ENCODE measurements around the gene IDE.

The IDE gene

DNA sequence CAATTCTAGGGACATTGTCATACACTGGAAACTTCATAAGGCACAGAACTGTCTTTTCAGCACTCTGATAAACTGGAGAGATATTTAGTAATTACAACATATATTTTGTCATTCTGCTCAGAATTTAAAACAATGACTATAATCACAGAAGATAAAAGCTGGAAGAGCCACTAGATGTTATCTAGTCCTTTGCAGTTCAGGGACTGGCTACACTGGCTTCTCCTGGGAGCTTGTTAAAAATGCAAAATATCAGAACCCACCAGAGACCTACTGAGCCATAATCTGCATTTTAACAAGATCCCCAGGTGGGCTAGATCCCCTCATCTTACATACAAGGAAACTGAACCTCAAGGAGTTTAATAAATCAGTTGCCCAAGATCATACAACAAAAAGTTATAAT, 32.3 kb downstream of the IDE start:
- no peak overlapping the region for H3K27ac Mint-ChIP-seq
- H3K4me3 Mint-ChIP-seq = no peak overlapping the region
- H3K4me1 Mint-ChIP-seq (ENCODE audit: low read depth) = peaks cover 52% of the 10 kb centered on the region
- H3K9me3 Mint-ChIP-seq (ENCODE audit: low read depth) = no peaks in the 10 kb centered on the region
- peaks cover 4% of the 10 kb centered on the region for H3K36me3 Mint-ChIP-seq
- no peaks in the 10 kb centered on the region for H3K27me3 Mint-ChIP-seq

- Mint-ChIP-seq H3K27ac (no peak overlapping the region), H3K4me1 (ENCODE audit: low read depth) (peaks cover 30% of the 10 kb centered on the region), H3K36me3 (peaks cover 6% of the 10 kb centered on the region), H3K27me3 (no peaks in the 10 kb centered on the region), H3K4me3 (no peak overlapping the region), H3K9me3 (ENCODE audit: low read depth) (no peaks in the 10 kb centered on the region)
Observed at GRCh38 chr10:92538231-92538958, 35.5 kb downstream of the IDE start.

- Mint-ChIP-seq H3K4me3 (no peak overlapping the region), H3K9me3 (ENCODE audit: low read depth) (no peaks in the 10 kb centered on the region), H3K27ac (no peak overlapping the region), H3K4me1 (ENCODE audit: low read depth) (no peaks in the 10 kb centered on the region), H3K36me3 (peaks cover 10% of the 10 kb centered on the region), H3K27me3 (no peaks in the 10 kb centered on the region)
Observed at GRCh38 chr10:92530891-92531535, 42.9 kb downstream of the IDE start.

DNA sequence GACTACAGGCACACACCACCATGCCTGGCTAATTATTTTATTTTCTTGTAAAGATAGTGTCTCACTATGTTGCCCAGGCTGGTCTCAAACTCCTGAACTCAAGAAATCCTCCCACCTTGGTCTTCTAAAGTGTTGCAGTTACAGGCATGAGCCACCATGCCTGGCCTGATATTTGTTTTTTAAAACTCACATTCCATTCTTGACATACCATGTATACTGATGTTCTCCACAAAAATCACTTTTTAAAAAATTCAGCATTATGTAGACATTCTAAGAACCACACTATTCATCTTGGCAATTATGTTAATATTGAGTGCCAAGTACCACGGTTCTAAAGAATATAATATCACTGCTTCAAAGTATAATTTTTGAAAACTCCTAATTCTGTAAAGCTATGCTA, 43.5 kb downstream of the IDE start:
- no peaks in the 10 kb centered on the region for H3K9me3 Mint-ChIP-seq (ENCODE audit: low read depth)
- no peaks in the 10 kb centered on the region for H3K4me1 Mint-ChIP-seq (ENCODE audit: low read depth)
- H3K36me3 Mint-ChIP-seq = peaks cover 10% of the 10 kb centered on the region
- H3K4me3 Mint-ChIP-seq = no peak overlapping the region
- no peak overlapping the region for H3K27ac Mint-ChIP-seq
- no peaks in the 10 kb centered on the region for H3K27me3 Mint-ChIP-seq

DNA sequence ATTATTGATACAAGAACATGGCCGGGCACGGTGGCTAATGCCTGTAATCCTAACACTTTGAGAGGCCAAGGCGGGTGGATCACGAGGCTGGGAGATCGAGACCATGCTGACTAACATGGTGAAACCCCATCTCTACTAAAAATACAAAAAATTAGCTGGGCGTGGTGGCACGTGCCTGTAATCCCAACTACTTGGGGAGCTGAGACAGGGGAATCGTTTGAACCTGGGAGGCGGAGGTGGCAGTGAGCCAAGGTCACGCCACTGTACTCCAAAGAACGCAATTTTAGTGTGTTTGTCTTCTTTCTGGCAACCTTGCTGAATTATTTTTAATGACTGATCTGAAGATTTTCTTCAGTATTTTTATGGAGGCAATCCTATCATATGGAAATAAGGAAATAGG, 46.2 kb downstream of the IDE start:
- Mint-ChIP-seq H3K27me3 (no peaks in the 10 kb centered on the region), H3K27ac (no peak overlapping the region), H3K9me3 (ENCODE audit: low read depth) (no peaks in the 10 kb centered on the region), H3K4me1 (ENCODE audit: low read depth) (no peaks in the 10 kb centered on the region), H3K36me3 (peaks cover 13% of the 10 kb centered on the region), H3K4me3 (no peak overlapping the region)

DNA sequence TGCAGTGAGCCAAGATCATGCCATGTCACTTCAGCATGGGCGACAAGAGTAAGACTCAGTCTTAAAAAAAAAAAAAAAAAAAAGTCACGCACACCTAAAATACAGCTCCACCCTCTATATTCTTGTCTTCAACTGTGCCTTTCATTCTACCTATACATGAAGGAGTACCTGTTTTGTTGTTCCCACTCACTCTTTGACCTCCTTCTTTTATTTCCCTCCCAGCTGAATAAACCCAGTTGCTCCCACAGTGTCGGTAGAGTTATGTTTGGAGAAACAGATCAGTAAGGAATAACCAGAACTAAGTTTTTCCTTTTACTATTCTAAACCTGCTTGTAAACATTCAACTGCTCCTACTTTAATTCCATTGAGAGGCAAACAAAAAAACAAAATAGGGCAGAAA, 50.3 kb downstream of the IDE start:
- H3K27ac Mint-ChIP-seq = no peak overlapping the region
- no peaks in the 10 kb centered on the region for H3K27me3 Mint-ChIP-seq
- H3K36me3 Mint-ChIP-seq = peaks cover 14% of the 10 kb centered on the region
- no peak overlapping the region for H3K4me3 Mint-ChIP-seq
- H3K4me1 Mint-ChIP-seq (ENCODE audit: low read depth) = no peaks in the 10 kb centered on the region
- no peaks in the 10 kb centered on the region for H3K9me3 Mint-ChIP-seq (ENCODE audit: low read depth)

- no peak overlapping the region for H3K4me3 Mint-ChIP-seq
- H3K27ac Mint-ChIP-seq = no peak overlapping the region
- peaks cover 7% of the 10 kb centered on the region for H3K36me3 Mint-ChIP-seq
- H3K27me3 Mint-ChIP-seq = no peaks in the 10 kb centered on the region
- H3K4me1 Mint-ChIP-seq (ENCODE audit: low read depth) = peaks cover 8% of the 10 kb centered on the region
- H3K9me3 Mint-ChIP-seq (ENCODE audit: low read depth) = no peaks in the 10 kb centered on the region
Observed at GRCh38 chr10:92517034-92517655, 56.7 kb downstream of the IDE start.

GRCh38 chr10:92508866-92509265, 65.0 kb downstream of the IDE start:
- Mint-ChIP-seq H3K9me3 (ENCODE audit: low read depth) (no peaks in the 10 kb centered on the region), H3K27ac (no peak overlapping the region), H3K4me3 (no peak overlapping the region), H3K27me3 (no peaks in the 10 kb centered on the region), H3K4me1 (ENCODE audit: low read depth) (no peaks in the 10 kb centered on the region), H3K36me3 (peaks cover 15% of the 10 kb centered on the region)

DNA sequence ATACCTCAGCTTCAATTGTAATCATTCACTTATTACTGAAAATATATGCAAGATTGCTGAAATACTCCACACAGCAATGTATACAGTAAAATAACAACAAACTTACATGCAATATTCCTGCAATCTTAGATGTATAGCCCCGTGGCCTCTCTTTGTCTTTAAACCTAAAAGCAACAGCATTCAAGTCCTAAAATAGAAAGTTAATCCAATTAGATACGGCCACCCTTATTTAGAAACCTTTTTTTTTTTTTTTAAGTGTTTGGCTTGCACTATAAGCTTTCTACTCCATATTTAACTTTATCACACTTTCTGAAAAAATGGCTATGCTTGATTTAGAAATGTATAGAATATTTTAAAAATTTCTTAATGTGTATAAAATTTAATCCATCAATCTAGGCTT, 67.6 kb downstream of the IDE start:
- Mint-ChIP-seq H3K9me3 (ENCODE audit: low read depth) (no peaks in the 10 kb centered on the region), H3K27ac (no peak overlapping the region), H3K4me3 (no peak overlapping the region), H3K36me3 (peaks cover 10% of the 10 kb centered on the region), H3K27me3 (no peaks in the 10 kb centered on the region), H3K4me1 (ENCODE audit: low read depth) (no peaks in the 10 kb centered on the region)

DNA sequence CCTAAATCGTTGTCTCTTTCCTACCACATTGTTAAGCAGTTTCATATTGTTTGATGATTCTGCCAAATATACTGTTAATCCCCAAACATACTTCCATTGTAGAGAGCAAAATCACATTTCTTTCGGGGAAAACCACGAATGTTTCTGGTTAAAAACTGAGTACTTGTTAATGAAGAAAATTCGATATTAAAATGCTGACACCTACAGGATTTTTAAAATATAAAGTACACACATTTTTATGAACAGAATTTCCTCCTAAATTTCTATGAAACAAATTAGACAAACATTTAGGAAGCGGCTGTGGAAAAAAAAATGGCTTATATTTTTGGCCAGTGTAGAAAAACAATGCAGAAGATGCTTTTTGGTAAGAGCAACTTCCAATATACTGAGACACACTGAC, 68.8 kb downstream of the IDE start:
- no peak overlapping the region for H3K4me3 Mint-ChIP-seq

GRCh38 chr10:92502296-92502808, 71.5 kb downstream of the IDE start:
- no peaks in the 10 kb centered on the region for H3K4me1 Mint-ChIP-seq (ENCODE audit: low read depth)

More for the DNA sequence above, 68.8 kb downstream of the IDE start:
- Mint-ChIP-seq H3K9me3 (ENCODE audit: low read depth) (no peaks in the 10 kb centered on the region), H3K27ac (no peak overlapping the region), H3K36me3 (peaks cover 16% of the 10 kb centered on the region), H3K4me1 (ENCODE audit: low read depth) (no peaks in the 10 kb centered on the region), H3K27me3 (no peaks in the 10 kb centered on the region)

DNA sequence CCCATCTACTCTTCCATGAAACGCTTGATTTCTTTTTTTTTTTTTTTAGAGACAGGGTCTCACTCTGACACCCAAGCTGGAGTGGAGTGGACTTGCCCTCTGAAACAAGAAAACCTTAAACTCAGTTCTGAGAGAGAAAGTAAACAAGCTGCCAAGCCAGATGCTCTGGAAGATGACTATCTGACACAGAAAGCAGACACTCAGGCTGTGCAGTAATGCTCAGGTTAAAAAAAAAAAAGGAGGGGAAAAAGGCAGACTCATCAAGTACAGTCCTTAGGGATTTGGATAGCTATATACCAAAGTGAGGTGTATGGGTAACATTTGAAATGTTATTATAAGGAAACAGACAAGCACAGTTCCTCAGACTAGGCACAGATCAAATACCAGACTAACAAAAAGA, 80.5 kb downstream of the IDE start:
- Mint-ChIP-seq H3K4me3 (no peak overlapping the region), H3K27me3 (no peaks in the 10 kb centered on the region), H3K27ac (no peak overlapping the region), H3K36me3 (peaks cover 23% of the 10 kb centered on the region), H3K9me3 (ENCODE audit: low read depth) (no peaks in the 10 kb centered on the region), H3K4me1 (ENCODE audit: low read depth) (no peaks in the 10 kb centered on the region)

More at GRCh38 chr10:92502296-92502808, 71.5 kb downstream of the IDE start:
- H3K27me3 Mint-ChIP-seq = no peaks in the 10 kb centered on the region
- peaks cover 15% of the 10 kb centered on the region for H3K36me3 Mint-ChIP-seq
- H3K4me3 Mint-ChIP-seq = no peak overlapping the region
- no peaks in the 10 kb centered on the region for H3K9me3 Mint-ChIP-seq (ENCODE audit: low read depth)
- H3K27ac Mint-ChIP-seq = no peak overlapping the region

DNA sequence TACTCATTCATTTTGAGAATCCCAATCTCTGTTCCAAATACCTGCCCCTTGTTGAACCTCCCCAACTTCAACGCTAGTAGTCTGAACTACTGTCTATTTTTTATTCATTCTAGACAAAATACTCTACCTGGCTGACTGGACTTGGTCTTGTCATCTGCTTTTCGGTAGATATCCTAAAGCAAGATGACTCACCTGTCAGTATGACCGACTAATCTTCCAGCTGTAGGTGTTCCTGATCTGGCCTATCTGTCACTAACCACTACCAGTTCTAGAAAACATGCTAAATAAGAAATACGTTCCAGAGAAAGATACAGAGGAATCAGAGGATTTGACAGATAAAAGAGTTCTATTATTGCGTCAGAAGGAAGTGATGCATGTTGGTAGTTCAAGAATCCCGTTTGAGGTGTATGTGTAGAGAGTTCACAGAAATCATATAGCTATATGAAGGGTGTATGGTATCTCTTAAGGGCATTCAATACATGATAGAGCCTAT, 81.1 kb downstream of the IDE start:
- H3K27me3 Mint-ChIP-seq = no peaks in the 10 kb centered on the region
- H3K9me3 Mint-ChIP-seq (ENCODE audit: low read depth) = no peaks in the 10 kb centered on the region
- H3K27ac Mint-ChIP-seq = no peak overlapping the region
- peaks cover 20% of the 10 kb centered on the region for H3K36me3 Mint-ChIP-seq
- H3K4me3 Mint-ChIP-seq = no peak overlapping the region
- no peaks in the 10 kb centered on the region for H3K4me1 Mint-ChIP-seq (ENCODE audit: low read depth)

DNA sequence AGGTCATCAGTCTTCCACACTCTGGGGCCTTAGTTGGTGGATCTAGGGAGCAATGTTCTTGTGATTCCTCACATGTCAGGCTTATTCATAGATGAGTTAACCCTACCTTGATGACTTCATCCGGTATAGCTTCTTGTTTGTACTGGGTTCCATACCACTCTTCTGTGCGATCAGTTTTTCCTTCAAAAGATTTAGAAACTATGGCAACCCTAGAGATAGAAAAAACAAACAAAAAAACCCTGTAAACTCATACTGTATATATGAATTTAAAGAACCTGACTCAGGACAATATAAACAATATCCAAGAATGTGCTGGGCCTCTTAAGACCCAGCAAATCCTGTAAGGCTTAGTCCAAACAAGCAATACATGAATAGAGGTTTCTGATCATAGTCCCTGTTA, 83.5 kb downstream of the IDE start:
- Mint-ChIP-seq H3K36me3 (peaks cover 26% of the 10 kb centered on the region), H3K4me1 (ENCODE audit: low read depth) (no peaks in the 10 kb centered on the region), H3K27ac (no peak overlapping the region), H3K27me3 (no peaks in the 10 kb centered on the region), H3K9me3 (ENCODE audit: low read depth) (no peaks in the 10 kb centered on the region), H3K4me3 (no peak overlapping the region)

- Mint-ChIP-seq H3K9me3 (ENCODE audit: low read depth) (no peaks in the 10 kb centered on the region), H3K4me1 (ENCODE audit: low read depth) (no peaks in the 10 kb centered on the region), H3K27ac (no peak overlapping the region), H3K36me3 (peaks cover 25% of the 10 kb centered on the region), H3K27me3 (no peaks in the 10 kb centered on the region), H3K4me3 (no peak overlapping the region)
Observed at GRCh38 chr10:92486637-92487036, 87.3 kb downstream of the IDE start.

Data from activated naive CD8-positive, alpha-beta T cell (primary cell).